Brain pericyte (primary cell): ENCODE measurements around the gene ATG16L2.

Source experiments
- DNase-seq: peaks from one replicate; pipeline ENCODE4 v3.0.0-alpha.2; 2012; ENCODE audit warnings: low read depth, low spot score

Gene ATG16L2

DNA sequence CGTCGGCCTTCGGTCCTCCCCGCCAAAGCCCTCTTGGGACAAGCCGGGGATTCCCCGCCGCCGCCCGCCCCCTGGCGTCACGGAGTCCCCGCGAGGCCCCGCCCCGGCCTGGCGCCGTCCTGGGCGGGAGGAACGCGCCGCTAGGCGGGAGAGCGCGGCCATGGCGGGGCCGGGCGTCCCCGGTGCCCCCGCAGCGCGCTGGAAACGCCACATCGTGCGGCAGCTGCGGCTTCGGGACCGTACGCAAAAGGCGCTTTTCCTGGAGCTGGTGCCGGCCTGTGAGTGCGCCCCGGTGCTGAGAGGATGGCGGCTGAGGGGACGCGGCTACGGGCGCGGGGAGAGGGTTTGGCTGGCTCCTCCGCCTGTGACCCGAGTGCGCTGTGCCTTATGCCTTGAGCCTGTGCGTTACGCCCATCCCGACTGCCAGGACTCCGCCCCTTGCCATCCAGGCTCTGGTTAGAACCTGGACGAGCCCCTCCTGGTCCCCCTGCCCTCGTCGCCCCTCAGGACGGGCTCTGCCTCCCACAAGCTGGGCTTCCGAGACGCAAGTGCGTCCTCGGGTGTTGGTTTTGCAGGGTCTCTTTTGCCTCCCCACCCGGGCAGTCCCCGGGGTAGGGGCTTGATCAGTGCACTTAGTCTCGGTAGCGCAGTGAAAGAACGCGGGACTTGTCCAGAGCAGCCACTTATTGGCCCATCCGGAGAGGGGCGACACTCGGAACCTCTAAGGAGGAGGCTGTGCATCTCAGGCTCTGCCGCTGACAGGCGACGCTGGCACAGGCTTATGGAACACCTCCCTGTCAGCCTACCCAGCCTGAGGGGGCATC is at the start of gene ATG16L2:
Gene ATG16L2 (plus strand): TSS at position 126 of the 824 bp plus-strand sequence. CDS start 35 bp downstream, at position 161.
- no peak for DNase-seq

GRCh38 chr11:72764503-72764902 is 49.7 kb upstream of the ATG16L2 start:
- no peak for DNase-seq

DNA sequence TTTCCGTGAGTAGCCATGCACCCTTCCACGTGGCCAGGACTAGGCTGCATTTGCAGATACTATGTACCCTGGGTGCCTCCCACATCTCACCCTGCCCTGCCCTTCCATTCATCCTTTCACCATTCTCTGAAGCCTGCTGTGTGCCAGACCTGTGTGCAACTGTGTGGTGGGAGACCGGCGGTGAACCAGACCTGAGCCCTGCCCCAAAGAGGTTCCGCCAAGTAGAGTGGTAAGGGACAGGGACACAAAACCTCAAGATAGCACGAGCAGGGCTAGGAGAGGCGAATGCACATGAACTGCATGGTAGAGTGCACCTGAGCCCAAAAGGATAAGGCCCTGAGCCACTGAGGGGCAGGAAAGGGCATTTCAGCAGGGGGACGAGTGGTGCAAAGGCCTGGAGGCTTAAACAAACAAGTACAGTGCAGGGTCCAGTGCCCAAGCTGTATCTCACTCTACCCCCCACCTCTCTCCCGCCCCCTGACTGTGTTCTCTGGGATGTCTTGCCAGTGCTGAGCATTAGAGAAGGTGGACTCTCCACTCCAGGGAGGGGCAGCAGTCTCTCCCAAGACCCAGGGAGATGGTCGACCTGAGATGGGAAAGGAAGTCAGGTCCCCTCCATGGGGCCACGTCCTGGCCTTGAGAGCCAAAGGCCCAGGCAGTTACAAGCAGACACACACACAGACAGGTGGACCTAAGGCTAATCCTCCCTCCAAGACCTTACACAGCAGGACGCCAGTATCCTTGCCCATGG is 47.9 kb upstream of the ATG16L2 start:
- DNase-seq = no peak

DNA sequence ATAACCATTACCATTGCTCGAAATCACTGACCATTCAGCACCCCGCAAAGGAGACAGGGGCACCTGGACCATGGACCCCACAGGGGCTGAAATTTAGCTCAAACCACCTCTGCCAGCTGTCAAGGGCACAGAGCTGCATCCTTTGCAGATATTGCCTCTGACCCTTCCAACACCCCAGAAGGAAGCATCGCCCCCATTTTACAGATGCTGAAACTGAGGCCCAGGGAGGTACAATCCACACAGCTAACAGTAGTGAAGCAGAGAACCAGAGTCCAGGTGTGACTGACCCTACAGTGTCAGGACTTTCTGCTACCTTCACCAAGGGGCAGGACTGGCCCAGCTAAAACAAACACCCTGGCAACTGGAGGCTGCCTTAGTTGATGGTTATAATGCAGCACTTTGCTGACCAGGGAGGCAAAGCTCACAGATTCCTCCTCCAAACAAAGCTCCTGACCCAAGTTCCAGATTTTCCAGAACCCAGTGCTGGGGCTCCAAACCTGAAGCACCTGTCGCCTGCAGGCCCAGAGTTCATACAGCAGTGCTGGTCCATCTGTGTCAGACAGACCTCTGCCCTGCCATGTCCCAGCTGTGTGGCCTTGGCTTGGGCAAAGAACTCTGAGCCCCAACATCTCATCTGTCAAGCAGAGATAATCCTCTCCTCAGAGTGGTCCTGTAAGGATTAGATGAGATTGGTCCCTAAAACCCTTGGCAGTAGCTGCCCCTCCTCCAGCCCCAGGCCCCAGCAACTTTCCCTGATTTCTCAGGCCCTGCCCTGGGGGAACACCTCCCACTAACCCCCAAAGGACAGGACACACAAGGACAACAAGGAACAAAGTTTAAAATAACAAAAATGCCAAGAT is 46.8 kb upstream of the ATG16L2 start:
- no peak for DNase-seq

DNA sequence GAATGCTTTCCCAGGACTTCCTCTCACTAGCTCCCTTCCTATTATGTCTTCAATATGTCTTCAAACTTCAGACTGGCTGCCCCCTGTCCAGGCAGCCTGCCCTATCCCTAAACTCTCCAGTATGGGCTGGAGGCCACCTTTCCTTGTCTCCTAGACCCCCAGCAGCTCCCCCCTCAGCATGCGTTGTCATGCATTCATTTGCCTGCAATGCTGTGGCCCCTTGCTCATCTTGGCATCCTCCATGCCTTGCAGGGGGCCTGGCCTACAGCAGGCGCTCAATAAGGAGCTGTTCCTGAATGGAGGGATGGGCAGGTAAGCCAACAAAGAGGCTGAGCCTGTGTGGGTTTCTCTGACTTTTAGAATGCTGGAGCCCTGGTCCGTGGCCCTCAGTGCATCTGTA is 45.6 kb upstream of the ATG16L2 start:
- DNase-seq = no peak

- no peak for DNase-seq
Measured at GRCh38 chr11:72769680-72770079, 44.5 kb upstream of the ATG16L2 start.

DNA sequence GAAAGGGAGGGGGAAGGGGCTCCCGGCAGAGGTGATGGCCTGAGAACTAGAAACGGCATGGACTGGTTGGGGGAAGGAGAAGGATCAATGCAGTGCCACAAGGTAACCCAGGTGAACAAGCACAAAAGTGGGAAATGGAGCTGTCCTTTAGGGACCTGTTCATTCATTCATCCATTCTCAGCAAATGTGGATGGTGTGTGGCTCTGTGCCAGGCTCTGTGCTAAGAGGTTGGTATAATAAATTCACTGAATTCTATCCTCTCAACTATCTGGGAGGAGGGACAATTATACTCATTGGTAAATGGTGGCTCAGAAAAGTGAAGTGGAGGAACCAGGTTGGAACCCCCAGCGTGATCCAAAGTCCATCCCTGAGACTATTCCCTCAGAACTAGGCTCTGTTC is 43.4 kb upstream of the ATG16L2 start:
- DNase-seq = no peak

DNA sequence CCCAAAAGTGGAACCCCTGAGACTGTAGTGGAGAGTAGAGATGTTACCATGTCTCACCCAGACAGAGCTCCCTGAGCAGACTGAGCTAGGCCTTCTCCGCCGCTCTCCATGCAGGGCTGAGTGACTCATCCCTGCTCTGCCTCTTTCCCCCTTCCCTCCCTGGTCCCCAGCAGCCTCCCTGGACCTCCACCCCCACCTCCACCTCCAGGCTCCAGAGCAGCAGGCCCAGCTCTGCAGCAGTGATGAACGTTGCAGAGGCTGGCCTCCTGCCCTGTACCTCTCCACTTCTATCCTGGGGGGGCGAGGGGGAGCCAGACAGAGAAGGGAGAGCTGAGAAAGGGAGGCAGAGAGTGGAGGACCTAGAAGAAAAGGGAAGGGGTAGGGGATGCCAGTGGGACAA is 42.7 kb upstream of the ATG16L2 start:
- DNase-seq = no peak

- DNase-seq = no peak
Measured at GRCh38 chr11:72772059-72772458, 42.2 kb upstream of the ATG16L2 start.

DNA sequence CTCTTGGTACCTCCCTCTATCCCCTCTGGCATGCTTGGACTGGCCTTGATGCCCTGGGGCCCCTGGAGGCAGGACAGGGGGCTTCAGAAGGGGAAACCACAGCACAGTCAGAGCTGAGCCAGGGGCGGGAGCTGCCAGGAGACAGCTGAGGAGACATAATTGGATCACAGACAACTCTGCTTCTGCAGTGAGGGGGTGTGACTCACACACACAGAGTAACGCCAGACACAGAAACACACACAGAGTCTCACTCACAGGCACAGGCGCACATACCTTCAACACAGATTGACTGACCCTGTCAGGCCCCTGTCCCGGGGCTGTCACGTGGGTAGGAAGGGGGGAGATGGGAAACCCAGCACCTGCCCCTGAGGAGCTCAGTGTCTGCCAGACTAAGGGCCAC is 40.9 kb upstream of the ATG16L2 start:
- no peak for DNase-seq

DNA sequence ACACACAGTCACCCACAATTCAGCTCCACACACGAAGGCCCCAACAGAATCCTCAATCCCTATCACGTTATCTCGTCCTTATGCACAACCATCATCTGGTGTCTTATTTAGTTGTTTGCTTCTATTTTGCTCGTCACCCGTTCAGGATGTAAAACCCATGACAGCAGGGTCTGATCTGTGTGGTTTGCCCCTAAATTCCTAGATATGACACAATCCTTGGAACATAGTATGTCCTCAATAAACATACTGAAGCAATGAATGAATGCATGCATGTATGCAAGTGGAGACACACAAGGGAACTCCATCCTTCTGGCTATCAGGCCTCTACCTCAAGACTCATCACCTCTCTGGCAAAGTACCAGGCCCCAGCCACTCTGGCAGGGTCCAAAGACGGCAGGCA is 40.5 kb upstream of the ATG16L2 start:
- DNase-seq = no peak

DNA sequence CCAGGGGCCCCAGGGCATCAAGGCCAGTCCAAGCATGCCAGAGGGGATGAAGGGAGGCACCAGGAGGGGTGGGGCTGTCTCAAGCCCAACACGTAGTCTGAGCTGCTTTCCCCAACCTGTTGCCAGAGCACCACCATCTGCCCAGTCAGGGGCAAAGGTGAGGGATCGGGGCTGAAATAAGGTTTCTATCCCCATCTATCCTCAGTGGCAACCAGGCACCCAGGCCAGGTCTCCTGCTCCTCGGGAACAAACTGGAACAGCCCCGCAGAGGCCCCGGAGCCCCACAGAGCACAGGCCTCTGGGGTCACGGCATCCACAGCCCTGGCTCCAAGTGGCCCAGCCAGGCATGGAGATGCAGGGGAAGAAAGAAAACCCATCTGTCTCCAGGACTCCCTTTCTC is 39.7 kb upstream of the ATG16L2 start:
- DNase-seq = no peak

- no peak for DNase-seq
Measured at GRCh38 chr11:72775288-72776110, 38.7 kb upstream of the ATG16L2 start.

DNA sequence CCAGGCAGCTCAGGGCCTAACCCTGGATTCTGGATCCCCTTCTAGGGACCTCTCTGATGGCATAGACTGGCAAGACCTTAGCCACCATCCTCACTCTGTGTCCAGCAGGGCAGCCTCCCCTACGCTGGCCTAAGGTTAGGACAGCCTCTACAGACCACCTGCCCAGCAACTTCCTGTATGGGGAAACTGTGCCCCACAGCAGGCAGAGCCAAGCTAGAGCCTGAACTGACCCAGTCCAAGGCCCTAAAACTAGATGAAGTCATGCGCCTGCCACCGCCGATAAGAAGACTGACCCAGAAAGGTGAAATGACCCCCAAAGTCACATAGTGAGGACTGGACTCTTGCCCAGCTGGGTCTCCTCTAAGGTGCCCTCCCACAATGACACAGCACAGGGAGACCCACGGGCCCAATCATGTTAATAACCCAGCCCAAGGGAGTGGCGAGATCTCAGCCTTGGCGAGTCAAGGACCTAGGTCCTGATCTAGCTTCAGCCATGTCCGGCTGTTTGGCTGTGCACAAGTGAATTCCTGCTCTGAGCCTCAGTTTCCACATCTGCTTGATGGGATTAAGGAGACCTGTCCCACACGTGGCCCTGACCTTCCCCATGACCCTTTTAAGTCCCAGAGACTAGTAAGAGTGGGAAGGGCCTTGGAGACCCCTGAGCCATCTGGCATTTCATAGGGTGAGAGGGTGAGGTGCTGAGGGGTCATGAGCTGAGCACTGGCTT is 37.9 kb upstream of the ATG16L2 start:
- DNase-seq = no peak

DNA sequence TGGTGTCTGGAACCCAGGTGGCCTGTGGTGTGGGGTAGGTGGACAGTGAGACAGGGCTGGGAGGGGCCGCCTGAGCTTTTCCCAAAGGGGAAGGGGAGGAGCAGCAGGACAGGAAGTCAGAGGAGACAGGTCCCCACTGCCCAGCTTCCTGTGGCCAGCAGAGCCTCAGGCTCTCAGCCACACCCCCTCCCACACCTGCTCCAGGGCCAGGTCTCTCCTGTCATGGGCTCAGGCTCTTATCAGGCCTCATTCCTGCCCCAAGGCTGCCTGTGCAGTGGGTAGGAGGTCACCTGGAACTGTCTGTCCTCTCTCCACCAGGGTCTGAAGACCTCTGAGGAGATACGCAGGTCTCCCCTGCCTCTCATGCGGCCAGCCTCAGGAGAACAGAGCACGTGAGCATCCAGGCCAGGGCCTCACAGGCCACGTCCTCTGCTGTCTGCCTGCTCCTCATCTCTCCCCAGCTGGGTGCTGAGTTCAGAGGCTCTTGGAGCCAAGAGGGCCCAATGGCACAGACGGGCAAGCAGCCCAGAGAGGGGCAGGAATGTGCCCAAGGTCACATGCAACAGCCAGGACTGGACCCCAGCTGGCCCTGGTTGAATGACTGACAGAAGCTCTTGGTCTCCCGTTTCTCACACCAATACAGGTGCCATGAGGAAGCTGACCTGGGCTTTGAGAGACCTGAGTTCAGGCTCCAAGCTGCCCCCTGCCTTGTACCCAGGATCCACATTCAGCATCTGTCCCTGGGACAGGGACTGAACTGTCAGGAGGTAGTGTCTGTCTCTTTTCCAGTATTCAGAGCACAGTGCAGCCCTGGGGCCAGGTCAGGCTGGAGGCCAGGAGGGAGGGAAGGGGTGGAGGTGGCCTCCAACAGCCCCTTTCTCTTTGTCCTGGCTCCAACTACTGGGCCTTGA is 37.1 kb upstream of the ATG16L2 start:
- DNase-seq = no peak

- DNase-seq = no peak
Measured at GRCh38 chr11:72777755-72778278, 36.4 kb upstream of the ATG16L2 start.

DNA sequence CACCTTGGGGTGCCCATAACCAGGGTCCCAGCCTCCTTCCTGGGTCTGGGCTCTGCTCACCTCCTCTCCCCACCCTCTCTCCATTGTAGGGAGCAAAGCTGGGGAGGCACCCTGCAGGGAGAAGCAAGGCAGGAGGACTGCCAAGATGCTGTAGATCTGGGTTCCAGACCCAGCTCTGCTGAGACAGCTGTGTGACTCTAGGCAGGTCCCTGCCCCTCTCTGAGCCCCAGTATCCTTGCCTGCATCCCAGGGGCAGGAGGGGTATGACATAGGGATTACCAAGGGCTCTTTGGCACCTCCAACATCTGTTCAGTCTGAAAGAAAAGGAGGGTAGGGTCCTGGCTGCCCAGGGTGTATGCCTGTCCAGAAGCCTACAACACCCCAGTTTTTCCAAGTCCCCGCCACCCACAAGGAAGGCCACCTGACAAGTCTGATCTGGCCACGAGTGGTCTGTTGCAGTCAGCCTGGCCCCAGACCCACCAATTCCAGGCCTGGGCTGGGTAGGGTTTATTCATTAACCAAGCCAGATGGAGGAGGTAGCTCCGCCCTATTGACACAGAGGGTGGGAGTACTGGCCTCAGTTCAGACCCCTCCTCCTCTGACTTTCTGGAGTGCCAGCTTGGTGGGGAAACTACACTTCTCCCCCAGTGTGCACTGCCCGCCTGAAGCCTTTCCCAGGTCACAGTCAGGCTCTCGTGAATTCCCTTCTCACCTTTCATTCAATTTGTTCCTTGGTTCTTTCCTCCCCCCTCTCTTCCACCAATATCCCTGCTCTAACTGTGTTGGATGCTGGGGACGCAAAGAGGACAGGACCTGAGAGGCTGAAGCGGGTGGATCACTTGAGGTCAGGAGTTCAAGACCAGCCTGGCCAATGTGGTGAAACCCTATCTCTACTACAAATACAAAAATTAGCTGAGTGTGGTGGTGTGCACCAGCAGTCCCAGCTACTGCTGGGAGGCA is 35.4 kb upstream of the ATG16L2 start:
- DNase-seq = no peak

- no peak for DNase-seq
Measured at GRCh38 chr11:72779495-72780128, 34.6 kb upstream of the ATG16L2 start.
